HEK293T (cell line): Measurements from ENCODE around the gene THAP10.

Source experiments
- CTCF ChIA-PET: fragments of 350-600 bp; formaldehyde crosslinking; extraction: SDS; loops from one replicate; lab custom pipeline; 2021; ENCODE audit warnings: antibody characterized with exemption, inconsistent platforms; lab: Yijun Ruan, JAX
- POLR2A ChIA-PET: fragments of 350-600 bp; formaldehyde crosslinking; extraction: SDS; loops from one replicate; lab custom pipeline; 2020; ENCODE audit warnings: antibody characterized with exemption, inconsistent platforms; lab: Yijun Ruan, JAX
- DNase-seq: peaks from one replicate; pipeline ENCODE4 v3.0.0; 2012; ENCODE audit warnings: mixed read lengths; ENCODE audit errors: extremely low spot score
- ARNT ChIP-seq: fragments of 450-650 bp; IDR thresholded peaks from 2 replicates; pipeline ENCODE4 v1.6.1; 2017; ENCODE audit warnings: mild to moderate bottlenecking
- BHLHE40 ChIP-seq: fragments of 450-650 bp; IDR thresholded peaks from 2 replicates; pipeline ENCODE4 v1.6.1; 2016; ENCODE audit warnings: mild to moderate bottlenecking, moderate library complexity, borderline replicate concordance
- CTBP1 ChIP-seq: fragments of 450-650 bp; IDR thresholded peaks from 2 replicates; pipeline ENCODE4 v1.6.1; 2016; ENCODE audit warnings: borderline replicate concordance
- ELF4 ChIP-seq: fragments of 450-650 bp; IDR thresholded peaks from 2 replicates; pipeline ENCODE4 v1.6.1; 2017; ENCODE audit warnings: antibody characterized with exemption
- FOXA1 ChIP-seq: fragments of 450-650 bp; IDR thresholded peaks from 2 replicates; pipeline ENCODE4 v1.6.1; 2016; ENCODE audit warnings: mild to moderate bottlenecking
- FOXK2 ChIP-seq: fragments of 450-650 bp; IDR thresholded peaks from 2 replicates; pipeline ENCODE4 v1.6.1; 2016; ENCODE audit warnings: mild to moderate bottlenecking
- FOXM1 ChIP-seq: fragments of 450-650 bp; IDR thresholded peaks from 2 replicates; pipeline ENCODE4 v1.6.1; 2017; ENCODE audit warnings: mild to moderate bottlenecking, borderline replicate concordance
- HDGF ChIP-seq: fragments of 450-650 bp; IDR thresholded peaks from 2 replicates; pipeline ENCODE4 v1.6.1; 2017; ENCODE audit warnings: antibody characterized with exemption, borderline replicate concordance
- L3MBTL2 ChIP-seq: fragments of 450-650 bp; conservative IDR thresholded peaks from 2 replicates; pipeline ENCODE4 v1.6.1; 2016; ENCODE audit warnings: mild to moderate bottlenecking
- LEF1 ChIP-seq: fragments of 450-650 bp; IDR thresholded peaks from 2 replicates; pipeline ENCODE4 v1.6.1; 2017; ENCODE audit warnings: mild to moderate bottlenecking, borderline replicate concordance
- NFRKB ChIP-seq: fragments of 450-650 bp; IDR thresholded peaks from 2 replicates; pipeline ENCODE4 v1.6.1; 2016; ENCODE audit warnings: mild to moderate bottlenecking, moderate library complexity
- SP1 ChIP-seq: fragments of 450-650 bp; IDR thresholded peaks from 2 replicates; pipeline ENCODE4 v1.6.1; 2017
- SUZ12 ChIP-seq: fragments of 450-650 bp; IDR thresholded peaks from 2 replicates; pipeline ENCODE4 v1.6.1; 2016; ENCODE audit warnings: mild to moderate bottlenecking
- TARDBP ChIP-seq: fragments of 450-650 bp; IDR thresholded peaks from 2 replicates; pipeline ENCODE4 v1.6.1; 2016
- ZNF384 ChIP-seq: fragments of 450-650 bp; IDR thresholded peaks from 2 replicates; pipeline ENCODE4 v1.6.1; 2016
- TF ChIP-seq, protein P1 (sequence below): fragments of 450-650 bp; IDR thresholded peaks from 2 replicates; pipeline ENCODE4 v1.6.1; 2016

Gene THAP10

DNA sequence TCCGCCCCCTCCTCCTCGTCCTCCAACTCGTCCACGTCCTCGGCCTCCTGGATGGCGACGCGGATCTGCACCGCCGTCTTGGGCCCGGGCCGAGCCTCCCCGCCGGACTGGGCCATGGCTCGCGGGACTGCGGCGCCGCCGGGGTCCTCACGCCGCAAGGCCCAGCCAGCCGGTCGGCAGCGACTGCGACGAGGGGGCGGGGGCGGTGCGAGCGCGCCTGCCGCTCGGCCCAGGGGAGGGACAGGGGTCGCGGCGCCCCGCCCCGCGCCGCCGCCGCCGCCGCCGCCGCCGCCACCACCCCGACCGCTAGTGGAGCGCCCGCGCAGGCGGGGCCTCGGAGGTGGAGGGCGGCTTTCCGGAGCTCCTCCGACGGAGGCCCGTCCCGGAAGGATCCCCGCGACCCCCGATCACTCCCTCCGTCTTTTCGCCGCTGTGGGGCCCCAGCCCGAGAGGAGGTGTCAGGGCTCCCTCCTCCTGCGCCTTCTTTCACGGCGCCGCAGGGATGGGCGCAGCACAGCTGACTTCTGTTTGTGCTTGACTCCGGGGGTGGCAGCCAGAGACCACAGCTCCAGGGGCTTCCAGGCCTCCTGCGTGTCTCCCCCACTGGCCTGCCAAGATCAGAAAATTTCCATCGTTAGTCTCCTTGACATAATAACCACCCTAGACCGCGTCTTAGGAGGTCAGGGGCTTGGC is 38.1 kb downstream of the THAP10 start, which contains the start of gene LARP6:
Gene LARP6, minus strand, starts transcription at position 185 of the 693 bp plus-strand sequence. Its CDS starts 69 bp downstream, at position 116.
- DNase-seq = peak; percentile 76
- ChIA-PET CTCF (interaction anchor here (0.5 to 1.4 kb wide), 4 partner anchors 9 to 881 kb away, joined by 3 to 7 read pairs (median 4); no protein-coding TSS in a partner anchor), POLR2A (interaction anchor here (0.6 to 4.1 kb wide), 12 partner anchors 8 to 53 kb away, joined by 3 to 27 read pairs (median 5); no protein-coding TSS in a partner anchor)
- no peak for TF ChIP-seq SP1
- TF ChIP-seq CTBP1 = no peak
- TF ChIP-seq SUZ12 = no peak
- TF ChIP-seq L3MBTL2 = no peak
- no peak for TF ChIP-seq TARDBP
- no peak for TF ChIP-seq FOXM1
- no peak for TF ChIP-seq BHLHE40
- no peak for TF ChIP-seq ARNT
- TF ChIP-seq, protein P1, sequence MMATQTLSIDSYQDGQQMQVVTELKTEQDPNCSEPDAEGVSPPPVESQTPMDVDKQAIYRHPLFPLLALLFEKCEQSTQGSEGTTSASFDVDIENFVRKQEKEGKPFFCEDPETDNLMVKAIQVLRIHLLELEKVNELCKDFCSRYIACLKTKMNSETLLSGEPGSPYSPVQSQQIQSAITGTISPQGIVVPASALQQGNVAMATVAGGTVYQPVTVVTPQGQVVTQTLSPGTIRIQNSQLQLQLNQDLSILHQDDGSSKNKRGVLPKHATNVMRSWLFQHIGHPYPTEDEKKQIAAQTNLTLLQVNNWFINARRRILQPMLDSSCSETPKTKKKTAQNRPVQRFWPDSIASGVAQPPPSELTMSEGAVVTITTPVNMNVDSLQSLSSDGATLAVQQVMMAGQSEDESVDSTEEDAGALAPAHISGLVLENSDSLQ = no peak
- no peak for TF ChIP-seq FOXK2
- TF ChIP-seq HDGF = no peak

DNA sequence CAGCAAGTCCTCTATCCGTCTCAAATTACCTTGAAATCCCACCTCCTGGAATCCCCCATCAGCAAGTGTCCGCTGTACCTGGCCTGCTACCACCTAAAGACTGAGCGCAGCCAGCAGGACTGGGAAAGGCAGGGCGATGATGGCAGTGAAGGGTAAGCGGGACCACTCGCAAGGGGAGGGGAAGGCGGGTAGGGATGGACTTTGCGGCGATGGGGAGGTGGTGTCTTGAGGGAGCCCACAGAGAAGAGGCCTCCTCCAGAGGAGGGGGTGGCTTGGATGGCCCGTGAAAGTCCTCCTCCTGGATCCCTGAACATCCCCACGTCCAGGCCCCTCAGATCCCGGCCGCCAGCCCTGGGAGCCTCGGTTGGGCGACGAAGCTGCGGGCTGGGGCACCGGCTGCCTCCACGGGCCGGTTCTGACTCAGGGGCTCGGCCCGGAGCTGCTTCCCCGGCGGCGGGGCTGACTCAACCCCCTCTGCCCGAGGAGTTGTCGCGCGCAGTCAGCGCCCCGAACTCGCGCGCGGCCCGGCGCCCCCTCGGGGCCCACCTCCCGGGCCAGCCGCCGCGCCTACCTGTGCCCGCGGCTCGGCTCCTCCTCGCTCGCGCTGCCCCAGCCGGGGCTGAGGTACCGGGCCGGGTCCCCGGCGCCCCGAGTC is 38.8 kb downstream of the THAP10 start:
- CTCF ChIA-PET = interaction anchor here (0.5 to 1.0 kb wide), 4 partner anchors 24 to 882 kb away, joined by 3 to 7 read pairs (median 3); no protein-coding TSS in a partner anchor
- TF ChIP-seq TARDBP (no peak), ELF4 (no peak), CTBP1 (peak; percentile 24; the same call in 1 of the 2 replicates), FOXA1 (no peak)
- peak; percentile 50 for DNase-seq
- POLR2A ChIA-PET = interaction anchor here (0.6 to 4.1 kb wide), 12 partner anchors 9 to 53 kb away, joined by 3 to 27 read pairs (median 8); no protein-coding TSS in a partner anchor

DNA sequence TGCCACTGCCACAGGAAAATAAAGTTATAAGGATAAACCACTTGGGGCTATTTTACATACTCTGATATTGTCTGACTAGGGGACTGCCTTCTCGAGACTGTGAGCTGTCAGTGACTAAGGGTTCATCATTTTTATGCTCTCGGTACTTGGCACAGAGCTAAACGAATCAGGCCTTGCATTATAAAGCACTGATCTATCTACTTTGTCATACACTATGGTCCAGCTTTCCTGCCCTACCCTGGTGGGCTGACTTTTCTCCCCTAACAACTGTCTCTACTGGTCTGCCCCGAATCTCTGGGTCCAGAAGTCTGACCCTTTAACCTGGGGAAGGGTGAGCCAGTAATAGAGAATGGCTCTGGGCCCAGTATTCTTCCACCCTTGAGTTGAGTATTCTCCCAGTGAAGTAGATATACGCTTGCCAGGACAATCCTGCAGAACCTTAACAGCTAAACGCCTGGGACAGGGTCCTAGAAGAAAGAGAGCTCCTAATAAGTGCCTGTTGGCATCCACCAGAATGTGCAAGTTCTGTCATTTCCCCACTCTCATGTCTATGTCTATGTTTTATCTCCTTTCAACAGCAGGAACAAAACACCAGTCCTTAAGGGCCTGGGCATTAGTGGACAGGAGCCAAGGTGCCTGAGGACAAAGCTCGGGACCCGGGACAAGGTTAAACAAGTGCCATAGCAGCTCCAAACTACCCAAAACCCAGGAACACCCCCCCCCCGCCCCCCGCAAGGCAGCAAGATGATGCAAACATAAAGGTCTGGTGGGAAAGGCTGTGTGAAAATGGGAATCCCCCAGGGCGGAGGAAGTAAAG is 39.5 kb downstream of the THAP10 start:
- POLR2A ChIA-PET = interaction anchor here (1.1 to 3.8 kb wide), 7 partner anchors 10 to 36 kb away, joined by 3 to 27 read pairs (median 10); no protein-coding TSS in a partner anchor
- CTCF ChIA-PET = interaction anchor here (0.9 to 1.0 kb wide), 2 partner anchors 24 to 171 kb away, joined by 3 read pairs; no protein-coding TSS in a partner anchor
- TF ChIP-seq ELF4 = no peak
- no peak for TF ChIP-seq FOXK2
- no peak for TF ChIP-seq ARNT
- TF ChIP-seq, protein P1 = no peak
- no peak for TF ChIP-seq NFRKB
- TF ChIP-seq LEF1 = no peak
- TF ChIP-seq BHLHE40 = no peak
- TF ChIP-seq HDGF = no peak
- TF ChIP-seq L3MBTL2 = no peak
- TF ChIP-seq CTBP1 = no peak
- no peak for TF ChIP-seq TARDBP
- no peak for DNase-seq

DNA sequence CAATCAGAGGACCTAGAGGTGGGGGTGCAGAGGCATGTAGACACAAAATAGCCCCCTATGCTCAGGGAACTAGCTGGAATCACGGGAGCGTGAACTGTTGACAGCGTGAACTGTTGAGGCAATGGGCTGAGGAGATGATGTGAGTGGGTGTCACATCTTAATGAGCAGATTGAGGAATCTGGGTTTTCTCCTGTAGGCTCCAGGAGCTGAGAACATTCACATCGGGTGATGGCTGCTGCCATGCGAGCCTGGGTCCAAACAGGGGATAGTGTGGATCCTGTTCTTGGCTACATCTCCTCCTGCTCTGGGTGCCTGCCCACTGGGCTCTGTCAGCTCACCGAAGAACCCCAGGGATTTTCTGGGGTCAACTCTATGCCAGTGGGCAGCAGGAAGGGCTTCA is 40.3 kb downstream of the THAP10 start:
- ChIA-PET POLR2A (interaction anchor here (0.7 to 3.8 kb wide), 5 partner anchors 9 to 35 kb away, joined by 3 to 27 read pairs (median 10); no protein-coding TSS in a partner anchor), CTCF (no interaction called here)
- TF ChIP-seq HDGF (no peak), L3MBTL2 (no peak), SP1 (no peak), ELF4 (no peak), ZNF384 (no peak), FOXK2 (no peak), ARNT (no peak), FOXA1 (no peak), BHLHE40 (no peak), CTBP1 (no peak), TARDBP (no peak), NFRKB (no peak), SUZ12 (no peak), LEF1 (no peak), FOXM1 (no peak)
- TF ChIP-seq, protein P1 = no peak
- no peak for DNase-seq
